ENCODE measurements around the gene SCN11A. TPM values are rescaled to one million over a fixed set of nuclear protein-coding genes. Genes with fewer than 3 reads are reported as not detected.

Gene SCN11A
- total RNA-seq, 2 experiments from 2014 or later, result 0.08 to 0.11 TPM

DNA sequence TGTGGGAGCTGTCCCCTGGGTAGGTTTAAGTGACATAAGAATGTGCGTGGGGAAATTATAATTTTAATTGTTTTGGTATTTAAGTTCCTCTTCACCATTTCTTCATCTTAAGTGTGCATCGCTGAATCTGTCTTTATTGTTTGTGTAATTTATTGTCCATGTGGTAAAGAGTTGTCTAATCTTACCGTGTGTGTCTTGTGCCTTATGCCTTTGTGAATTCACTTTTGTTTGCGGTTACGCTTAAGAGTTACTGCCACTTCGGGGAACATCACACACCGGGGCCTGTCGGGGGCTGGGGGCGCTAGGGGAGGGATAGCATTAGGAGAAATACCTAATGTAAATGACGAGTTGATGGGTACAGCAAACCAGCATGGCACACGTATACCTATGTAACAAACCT lies 839 bp upstream of the SCN11A start:
- H3K36me3 Mint-ChIP-seq, result no peaks in the 10 kb centered on the region
- H3K27ac Mint-ChIP-seq, result peak overlapping the region; percentile 98
- H3K9me3 Mint-ChIP-seq, result no peaks in the 10 kb centered on the region
- DNase-seq, result no peak
- POLR2A ChIA-PET, result no interaction called here
- peak overlapping the region; percentile 92 for H3K4me3 Mint-ChIP-seq
- no peaks in the 10 kb centered on the region for H3K27me3 Mint-ChIP-seq
- H3K4me1 Mint-ChIP-seq, result peaks cover 20% of the 10 kb centered on the region
- ATAC-seq (ENCODE audit: low read depth), result no peak

DNA sequence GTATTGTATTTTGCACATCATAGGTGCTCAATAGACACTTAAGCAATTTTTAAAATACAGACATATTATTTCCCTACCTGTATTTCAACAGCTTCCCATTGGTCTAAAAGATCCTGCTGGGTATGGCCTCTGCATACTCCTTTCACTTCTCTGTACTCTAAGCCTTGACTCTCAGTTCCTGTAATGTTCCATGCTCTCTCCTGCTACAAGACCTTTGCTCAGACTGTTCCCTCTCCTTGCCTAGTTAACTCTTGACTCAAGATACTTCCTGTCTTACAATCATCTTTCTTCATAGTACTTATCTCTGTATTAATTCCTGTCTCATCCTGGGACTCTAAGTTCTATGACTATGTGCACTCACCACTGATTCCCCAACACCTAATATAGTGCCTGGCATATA lies 1.7 kb downstream of the SCN11A start:
- POLR2A ChIA-PET, result interaction anchor here (0.6 kb wide), 1 partner anchor 446 kb away, joined by 5 read pairs; no protein-coding TSS in a partner anchor
- H3K36me3 Mint-ChIP-seq, result no peaks in the 10 kb centered on the region
- H3K27me3 Mint-ChIP-seq, result peaks cover 3% of the 10 kb centered on the region
- DNase-seq (no peak), ATAC-seq (ENCODE audit: low read depth) (no peak)
- no peak overlapping the region for H3K27ac Mint-ChIP-seq
- no peaks in the 10 kb centered on the region for H3K9me3 Mint-ChIP-seq
- no peak overlapping the region for H3K4me3 Mint-ChIP-seq
- peaks cover 18% of the 10 kb centered on the region for H3K4me1 Mint-ChIP-seq

DNA sequence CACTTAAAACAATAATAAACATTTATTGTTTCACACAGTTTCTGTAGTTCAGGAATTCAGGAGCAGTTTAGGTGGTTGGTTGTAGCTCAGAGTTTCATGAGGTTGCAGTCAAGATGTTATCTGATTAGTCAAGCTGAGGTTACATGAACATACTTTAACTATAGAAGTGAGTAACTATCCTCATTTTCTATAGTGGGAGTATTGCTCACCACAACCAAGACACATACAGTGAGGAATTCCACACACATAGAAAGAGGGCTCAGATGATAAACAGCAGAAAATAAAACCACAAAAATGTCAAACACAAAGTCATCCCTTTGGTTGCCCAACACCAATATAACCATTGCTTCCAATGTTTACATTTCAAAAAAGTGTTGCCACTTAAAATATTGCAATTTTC lies 13.6 kb downstream of the SCN11A start:
- peaks cover 7% of the 10 kb centered on the region for H3K27me3 Mint-ChIP-seq
- POLR2A ChIA-PET, result no interaction called here
- no peaks in the 10 kb centered on the region for H3K36me3 Mint-ChIP-seq
- H3K4me1 Mint-ChIP-seq, result no peaks in the 10 kb centered on the region
- no peak for ATAC-seq (ENCODE audit: low read depth)
- H3K9me3 Mint-ChIP-seq, result no peaks in the 10 kb centered on the region
- H3K4me3 Mint-ChIP-seq, result no peak overlapping the region
- no peak overlapping the region for H3K27ac Mint-ChIP-seq
- DNase-seq, result no peak

DNA sequence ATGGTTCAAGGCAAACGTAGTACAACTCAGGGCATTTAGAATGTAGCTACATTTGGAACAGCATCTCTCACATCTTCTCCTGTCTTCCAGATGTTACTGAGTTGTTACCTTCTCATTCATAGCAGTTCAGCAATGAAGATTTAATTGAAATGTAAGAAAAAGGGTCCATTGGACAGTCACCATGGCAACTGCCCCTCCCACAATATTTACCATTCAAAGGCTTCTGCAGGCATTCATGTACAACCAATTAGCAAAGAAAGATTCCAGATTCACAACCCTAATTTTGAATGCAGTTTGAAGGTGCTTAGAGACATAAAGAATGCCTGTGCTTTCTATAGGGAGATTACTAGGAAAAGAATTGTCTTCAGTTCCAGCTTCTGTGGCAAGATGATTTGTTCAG lies 22.2 kb downstream of the SCN11A start:
- Mint-ChIP-seq H3K9me3 (no peaks in the 10 kb centered on the region), H3K27ac (no peak overlapping the region), H3K4me3 (no peak overlapping the region), H3K27me3 (peaks cover 6% of the 10 kb centered on the region), H3K4me1 (peaks cover 2% of the 10 kb centered on the region), H3K36me3 (no peaks in the 10 kb centered on the region)
- POLR2A ChIA-PET, result no interaction called here
- ATAC-seq (ENCODE audit: low read depth), result no peak
- DNase-seq, result no peak

DNA sequence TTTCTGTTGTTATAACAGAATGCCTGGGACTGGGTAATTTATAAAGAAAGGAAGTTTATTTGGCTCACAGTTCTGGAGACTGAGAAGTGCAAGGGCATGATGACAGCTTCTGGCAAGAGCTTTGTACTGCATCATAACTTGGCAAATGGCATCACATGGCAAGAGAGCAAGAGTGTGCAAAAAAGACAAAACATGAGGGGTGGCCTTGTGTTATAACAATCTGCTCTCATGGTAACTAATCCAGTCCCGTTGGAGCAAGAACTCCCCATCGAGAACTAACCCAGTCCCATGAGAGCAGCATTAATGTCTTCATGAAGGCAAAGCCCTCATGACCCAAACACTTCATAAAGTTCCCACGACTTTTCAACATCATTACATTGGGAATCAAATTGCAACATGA lies 23.2 kb downstream of the SCN11A start:
- POLR2A ChIA-PET, result no interaction called here
- H3K4me3 Mint-ChIP-seq, result no peak overlapping the region
- DNase-seq, result no peak
- H3K27me3 Mint-ChIP-seq, result peaks cover 4% of the 10 kb centered on the region
- H3K36me3 Mint-ChIP-seq, result no peaks in the 10 kb centered on the region
- no peak overlapping the region for H3K27ac Mint-ChIP-seq
- H3K4me1 Mint-ChIP-seq, result peaks cover 2% of the 10 kb centered on the region
- no peaks in the 10 kb centered on the region for H3K9me3 Mint-ChIP-seq
- ATAC-seq (ENCODE audit: low read depth), result no peak

DNA sequence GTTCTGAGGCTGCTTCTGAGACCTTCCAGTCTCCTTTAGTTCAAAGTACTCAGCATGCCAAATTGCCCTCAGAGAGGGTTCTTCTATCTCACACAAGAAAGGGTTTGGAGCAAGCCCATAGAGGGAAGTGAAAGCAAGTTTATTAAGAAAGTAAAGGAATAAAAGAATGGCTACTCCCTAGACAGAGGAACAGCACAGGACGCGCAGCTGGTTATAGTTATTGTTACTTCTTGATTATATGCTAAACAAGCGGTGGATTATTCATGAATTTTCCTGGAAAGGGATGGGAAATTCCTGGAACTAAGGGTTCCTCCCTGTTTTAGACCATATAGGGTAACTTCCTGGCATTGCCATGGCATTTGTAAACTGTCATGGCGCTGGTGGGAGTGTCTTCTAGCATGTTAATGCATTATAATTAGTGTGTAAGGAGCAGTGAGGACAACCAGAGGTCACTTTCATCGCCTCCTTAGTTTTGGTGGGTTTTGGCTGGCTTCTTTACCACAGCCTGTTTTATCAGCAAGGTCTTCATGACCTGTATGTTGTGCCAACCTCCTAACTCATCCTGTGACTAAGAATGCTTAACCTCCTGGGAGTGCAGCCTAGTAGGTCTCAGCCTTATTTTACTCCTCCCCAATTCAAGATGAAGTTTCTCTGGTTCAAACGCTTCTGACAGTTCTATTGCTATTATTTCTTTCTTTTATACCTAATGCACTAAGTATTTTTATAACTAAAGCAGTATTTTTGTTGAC lies 26.3 kb downstream of the SCN11A start:
- Mint-ChIP-seq H3K4me3 (no peak overlapping the region), H3K27ac (no peak overlapping the region), H3K4me1 (peaks cover 2% of the 10 kb centered on the region), H3K27me3 (peaks cover 3% of the 10 kb centered on the region), H3K36me3 (no peaks in the 10 kb centered on the region), H3K9me3 (no peaks in the 10 kb centered on the region)
- ATAC-seq (ENCODE audit: low read depth), result no peak
- DNase-seq, result no peak
- POLR2A ChIA-PET, result no interaction called here

DNA sequence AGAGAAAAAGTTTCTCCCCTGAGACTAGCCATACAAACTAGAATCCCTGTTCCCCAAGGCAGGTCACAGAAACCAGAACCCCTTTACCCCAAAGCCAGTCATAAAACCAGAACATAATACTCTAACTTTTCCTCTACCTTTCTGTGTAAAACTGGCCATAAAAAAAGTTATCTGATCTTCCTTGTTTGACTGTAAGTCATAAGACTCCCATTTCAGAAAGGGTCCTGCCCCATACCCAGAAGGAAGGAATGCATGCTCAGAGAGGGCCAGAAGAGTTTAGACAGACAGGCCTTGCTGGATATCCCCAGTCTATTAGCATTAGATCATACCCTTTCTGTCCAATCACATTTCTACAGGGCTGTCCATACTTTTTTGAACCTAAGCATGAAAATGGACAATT lies 27.2 kb downstream of the SCN11A start:
- no peak overlapping the region for H3K27ac Mint-ChIP-seq
- H3K9me3 Mint-ChIP-seq, result no peaks in the 10 kb centered on the region
- peaks cover 3% of the 10 kb centered on the region for H3K27me3 Mint-ChIP-seq
- POLR2A ChIA-PET, result no interaction called here
- ATAC-seq (ENCODE audit: low read depth) (no peak), DNase-seq (no peak)
- no peaks in the 10 kb centered on the region for H3K36me3 Mint-ChIP-seq
- no peak overlapping the region for H3K4me3 Mint-ChIP-seq
- peaks cover 2% of the 10 kb centered on the region for H3K4me1 Mint-ChIP-seq

DNA sequence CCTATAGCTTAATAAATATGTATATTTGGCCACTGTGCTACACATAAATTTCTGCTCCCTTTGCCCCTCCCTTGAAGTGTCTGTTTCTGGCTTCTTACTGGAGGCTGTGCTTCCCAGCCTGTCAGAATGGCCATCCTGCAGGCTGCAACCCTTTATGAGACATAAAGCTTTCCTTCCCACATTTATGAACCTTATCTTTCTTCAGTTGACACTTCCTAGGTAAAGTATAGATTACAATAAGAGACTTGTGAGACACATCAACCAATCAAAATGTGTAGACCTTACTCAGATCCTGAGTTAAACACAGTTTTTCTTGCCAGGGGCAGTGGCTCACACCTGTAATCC lies 29.5 kb downstream of the SCN11A start:
- POLR2A ChIA-PET, result no interaction called here
- no peaks in the 10 kb centered on the region for H3K9me3 Mint-ChIP-seq
- peaks cover 10% of the 10 kb centered on the region for H3K27me3 Mint-ChIP-seq
- H3K4me1 Mint-ChIP-seq, result peaks cover 2% of the 10 kb centered on the region
- no peak overlapping the region for H3K27ac Mint-ChIP-seq
- no peak for ATAC-seq (ENCODE audit: low read depth)
- no peak overlapping the region for H3K4me3 Mint-ChIP-seq
- DNase-seq, result no peak
- no peaks in the 10 kb centered on the region for H3K36me3 Mint-ChIP-seq

DNA sequence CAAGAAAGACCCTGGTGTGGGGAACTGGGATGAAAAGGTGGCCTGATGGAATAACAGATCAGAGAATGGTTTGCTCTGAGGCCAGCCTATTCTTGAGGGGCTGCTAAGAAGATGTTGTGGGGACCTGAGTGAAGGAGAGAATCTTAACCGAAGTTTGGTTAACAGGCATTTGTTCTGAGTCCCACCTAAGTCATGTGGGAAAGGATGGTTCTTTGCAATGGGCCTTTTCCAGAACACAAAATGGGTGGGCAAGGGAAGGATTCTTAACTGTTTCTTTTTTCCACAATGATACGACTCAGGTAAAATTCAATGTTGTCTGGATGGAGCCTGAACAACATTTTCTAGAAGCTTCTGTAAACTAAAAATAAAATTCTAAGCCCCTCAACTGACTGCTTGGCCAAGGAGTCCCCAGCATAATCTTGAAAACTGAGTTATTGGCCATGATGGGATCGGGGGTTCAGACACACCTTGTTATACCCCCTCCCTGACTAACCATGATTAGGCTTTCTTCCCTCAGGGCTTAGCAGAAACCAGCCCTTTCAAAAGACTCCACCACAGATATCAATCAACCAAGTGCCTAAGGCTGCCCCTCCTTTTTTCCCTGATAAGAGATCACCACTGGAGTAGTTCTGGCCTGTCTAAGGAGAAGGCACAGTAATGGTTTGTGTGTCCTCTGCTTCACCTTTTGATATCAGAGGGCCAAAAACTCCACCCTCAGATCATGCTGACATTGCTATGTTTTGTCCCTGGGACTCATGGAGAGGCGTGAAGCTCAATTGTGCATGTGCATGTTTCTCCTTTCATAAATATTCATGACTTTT lies 30.1 kb downstream of the SCN11A start:
- no peak for DNase-seq
- POLR2A ChIA-PET, result no interaction called here
- no peaks in the 10 kb centered on the region for H3K36me3 Mint-ChIP-seq

DNA sequence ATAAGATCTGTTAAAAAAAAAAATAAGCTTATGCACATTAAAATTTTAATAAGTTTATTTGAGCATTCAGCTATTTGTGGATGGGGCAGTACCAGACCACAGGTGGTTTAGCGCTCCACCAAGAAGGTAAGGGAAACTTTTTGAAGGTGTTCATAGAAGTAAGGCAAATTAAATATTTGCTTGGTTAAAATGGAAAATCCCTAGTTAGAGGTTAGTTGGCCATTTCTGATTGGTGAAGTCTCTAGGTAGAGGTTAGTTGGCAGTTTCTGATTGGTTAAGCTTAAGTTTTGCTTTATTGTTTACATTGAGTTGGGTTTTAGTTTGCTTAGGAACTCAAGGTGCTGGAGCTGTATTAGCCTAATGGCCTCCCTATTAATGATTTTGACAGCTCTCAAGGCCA lies 30.7 kb downstream of the SCN11A start:
- peaks cover 2% of the 10 kb centered on the region for H3K4me1 Mint-ChIP-seq
- ATAC-seq (ENCODE audit: low read depth), result no peak
- H3K9me3 Mint-ChIP-seq, result no peaks in the 10 kb centered on the region
- no peak overlapping the region for H3K27ac Mint-ChIP-seq
- peaks cover 13% of the 10 kb centered on the region for H3K27me3 Mint-ChIP-seq
- H3K4me3 Mint-ChIP-seq, result no peak overlapping the region
- no peaks in the 10 kb centered on the region for H3K36me3 Mint-ChIP-seq
- DNase-seq, result no peak
- POLR2A ChIA-PET, result no interaction called here

More for the DNA sequence above, 30.1 kb downstream of the SCN11A start:
- peaks cover 2% of the 10 kb centered on the region for H3K4me1 Mint-ChIP-seq
- no peak for ATAC-seq (ENCODE audit: low read depth)
- H3K27ac Mint-ChIP-seq, result no peak overlapping the region
- H3K9me3 Mint-ChIP-seq, result no peaks in the 10 kb centered on the region
- H3K4me3 Mint-ChIP-seq, result no peak overlapping the region
- peaks cover 13% of the 10 kb centered on the region for H3K27me3 Mint-ChIP-seq

DNA sequence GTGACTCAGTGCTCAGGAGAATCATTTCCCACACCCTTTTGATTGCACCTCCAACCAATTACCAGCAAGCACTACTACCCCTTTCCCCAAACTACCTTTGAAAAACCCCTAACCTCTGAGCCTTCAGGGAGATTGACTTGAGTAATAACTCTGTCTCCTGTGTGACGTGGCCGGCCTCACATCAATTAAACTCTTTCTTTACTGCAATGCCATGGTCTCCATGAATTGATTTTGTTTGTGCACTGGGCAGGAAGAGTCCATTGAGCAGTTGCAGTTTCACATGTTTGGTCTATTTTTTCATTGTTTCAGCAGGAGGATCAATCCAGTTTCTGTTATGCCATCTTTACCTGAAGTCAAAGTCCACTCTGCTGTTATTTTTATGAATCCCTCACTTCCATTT lies 32.4 kb downstream of the SCN11A start:
- Mint-ChIP-seq H3K4me1 (peaks cover 2% of the 10 kb centered on the region), H3K9me3 (no peaks in the 10 kb centered on the region), H3K27me3 (peaks cover 14% of the 10 kb centered on the region), H3K36me3 (no peaks in the 10 kb centered on the region), H3K27ac (no peak overlapping the region), H3K4me3 (no peak overlapping the region)
- POLR2A ChIA-PET, result no interaction called here
- ATAC-seq (ENCODE audit: low read depth) (no peak), DNase-seq (no peak)

DNA sequence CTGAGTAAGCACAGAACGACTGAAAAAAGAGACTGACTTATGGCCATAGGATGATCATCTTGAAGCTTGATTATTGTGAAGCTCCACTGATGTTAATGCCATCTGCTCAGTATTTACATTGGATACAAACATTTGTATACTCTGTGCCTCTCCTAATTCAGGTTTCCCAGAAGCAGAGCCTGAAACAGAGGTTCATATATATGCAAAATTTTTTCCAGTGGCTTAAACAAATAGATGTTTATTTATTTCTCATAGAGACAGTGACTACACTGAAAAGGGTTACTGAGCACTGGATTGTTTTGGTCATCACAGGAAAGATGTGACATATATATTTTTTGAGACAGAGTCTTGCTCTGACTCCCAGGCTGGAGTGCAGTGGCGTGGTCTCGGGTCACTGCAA lies 36.3 kb downstream of the SCN11A start:
- Mint-ChIP-seq H3K4me1 (no peaks in the 10 kb centered on the region), H3K4me3 (no peak overlapping the region), H3K9me3 (no peaks in the 10 kb centered on the region), H3K27ac (no peak overlapping the region), H3K36me3 (no peaks in the 10 kb centered on the region), H3K27me3 (peaks cover 20% of the 10 kb centered on the region)
- POLR2A ChIA-PET, result no interaction called here
- DNase-seq, result no peak
- ATAC-seq (ENCODE audit: low read depth), result no peak

DNA sequence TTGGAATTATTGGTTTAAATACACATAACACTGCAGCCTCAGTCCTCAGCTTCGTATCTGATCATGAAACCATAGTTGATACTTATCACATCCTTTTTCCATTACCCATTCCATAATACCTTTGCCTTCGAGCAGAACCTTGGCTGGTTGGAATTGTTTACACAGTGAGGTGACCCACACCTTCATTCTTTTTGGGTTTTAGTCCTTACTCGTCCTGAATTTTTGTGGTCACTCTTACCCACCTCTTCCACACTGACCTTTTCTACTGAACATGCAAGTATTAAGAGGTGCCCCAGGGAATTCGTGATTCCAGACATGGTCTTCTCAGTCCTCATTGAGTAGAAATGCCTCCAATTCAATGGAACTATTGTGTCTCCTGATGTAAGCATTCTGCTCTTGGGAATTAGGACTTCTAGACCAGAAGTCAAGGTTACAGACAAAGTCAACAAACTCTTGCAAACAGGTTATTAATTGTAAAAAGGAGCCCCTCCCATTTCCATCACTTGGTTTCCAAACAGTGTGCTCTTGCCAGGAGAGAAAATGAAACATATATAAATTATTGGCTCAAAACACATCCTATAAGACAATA lies 37.7 kb downstream of the SCN11A start:
- H3K27ac Mint-ChIP-seq, result no peak overlapping the region
- no peak overlapping the region for H3K4me3 Mint-ChIP-seq
- no peaks in the 10 kb centered on the region for H3K4me1 Mint-ChIP-seq
- H3K9me3 Mint-ChIP-seq, result no peaks in the 10 kb centered on the region
- peaks cover 22% of the 10 kb centered on the region for H3K27me3 Mint-ChIP-seq
- ATAC-seq (ENCODE audit: low read depth) (no peak), DNase-seq (no peak)
- H3K36me3 Mint-ChIP-seq, result no peaks in the 10 kb centered on the region
- POLR2A ChIA-PET, result no interaction called here

DNA sequence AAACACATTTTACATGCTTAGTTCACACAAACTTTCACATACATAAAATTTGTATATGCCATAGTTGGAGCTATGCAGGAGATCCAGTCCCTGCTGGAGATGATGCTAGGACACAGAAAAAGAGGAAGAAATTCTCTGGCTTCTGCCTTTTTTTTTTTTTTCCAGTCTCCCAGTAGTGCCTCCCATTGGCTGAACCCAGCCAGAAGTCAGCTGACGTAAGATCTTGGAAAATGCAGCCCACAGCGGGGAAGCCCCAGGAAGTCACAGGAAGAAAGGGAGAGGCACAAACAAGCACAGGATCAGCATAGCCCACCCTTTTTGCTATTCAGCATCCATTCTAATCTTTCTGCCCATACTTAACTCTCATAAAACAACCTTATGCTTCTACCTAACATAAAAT lies 38.5 kb downstream of the SCN11A start:
- ATAC-seq (ENCODE audit: low read depth) (no peak), DNase-seq (no peak)
- Mint-ChIP-seq H3K9me3 (no peaks in the 10 kb centered on the region), H3K36me3 (no peaks in the 10 kb centered on the region), H3K27me3 (peaks cover 21% of the 10 kb centered on the region), H3K4me3 (no peak overlapping the region), H3K27ac (no peak overlapping the region), H3K4me1 (no peaks in the 10 kb centered on the region)
- POLR2A ChIA-PET, result no interaction called here
